ENCODE data around the gene CCNB1IP1. TPM values are rescaled to one million over a fixed set of nuclear protein-coding genes. Genes with fewer than 3 reads are reported as not detected.

The CCNB1IP1 gene
- total RNA-seq, 1 experiment from 2014 or later = 121 TPM

GRCh38 chr14:20306079-20306423, 27.0 kb downstream of the CCNB1IP1 start:
- H3K36me3 ChIP-seq (ENCODE audit: insufficient read depth, low read length, poor library complexity, severe bottlenecking) = no peaks in the 10 kb centered on the region
- CTCF ChIA-PET = interaction anchor here (0.6 kb wide), 1 partner anchor 359 kb away, joined by 6 read pairs; no protein-coding TSS in a partner anchor
- POLR2A ChIA-PET (ENCODE audit: low non-redundant PET) = no interaction called here
- H3K9me3 ChIP-seq (ENCODE audit: low read depth, low read length, poor library complexity, severe bottlenecking) = no peaks in the 10 kb centered on the region
- DNase-seq (ENCODE audit: low spot score) = no peak
- no peak overlapping the region for H3K27ac ChIP-seq (ENCODE audit: low read depth, low read length, poor library complexity, severe bottlenecking)
- peak overlapping the region; percentile 63 for H3K4me3 ChIP-seq (ENCODE audit: low read depth, low read length, poor library complexity, severe bottlenecking)
- H3K27me3 ChIP-seq (replicated peaks; ENCODE audit: insufficient read depth, low read depth, low read length, poor library complexity) = no peaks in the 10 kb centered on the region
- no peak for TF ChIP-seq EZH2 (IDR thresholded peaks at IDR 0.05; ENCODE audit: borderline replicate concordance, low read depth, low read length, poor library complexity, severe bottlenecking)
- TF ChIP-seq CTCF (conservative IDR thresholded peaks at IDR 0.05; ENCODE audit: low read depth, low read length) = no peak; the same call in 1 of the 2 replicates
- no TSS peak for BruUV-seq (replicated peaks)
- H3K4me1 ChIP-seq (ENCODE audit: insufficient read depth, low read length, poor library complexity, severe bottlenecking) = peaks cover 12% of the 10 kb centered on the region
- intact Hi-C loops (cut with micrococcal nuclease; ENCODE audit: unreplicated experiment) = no loop called here

DNA sequence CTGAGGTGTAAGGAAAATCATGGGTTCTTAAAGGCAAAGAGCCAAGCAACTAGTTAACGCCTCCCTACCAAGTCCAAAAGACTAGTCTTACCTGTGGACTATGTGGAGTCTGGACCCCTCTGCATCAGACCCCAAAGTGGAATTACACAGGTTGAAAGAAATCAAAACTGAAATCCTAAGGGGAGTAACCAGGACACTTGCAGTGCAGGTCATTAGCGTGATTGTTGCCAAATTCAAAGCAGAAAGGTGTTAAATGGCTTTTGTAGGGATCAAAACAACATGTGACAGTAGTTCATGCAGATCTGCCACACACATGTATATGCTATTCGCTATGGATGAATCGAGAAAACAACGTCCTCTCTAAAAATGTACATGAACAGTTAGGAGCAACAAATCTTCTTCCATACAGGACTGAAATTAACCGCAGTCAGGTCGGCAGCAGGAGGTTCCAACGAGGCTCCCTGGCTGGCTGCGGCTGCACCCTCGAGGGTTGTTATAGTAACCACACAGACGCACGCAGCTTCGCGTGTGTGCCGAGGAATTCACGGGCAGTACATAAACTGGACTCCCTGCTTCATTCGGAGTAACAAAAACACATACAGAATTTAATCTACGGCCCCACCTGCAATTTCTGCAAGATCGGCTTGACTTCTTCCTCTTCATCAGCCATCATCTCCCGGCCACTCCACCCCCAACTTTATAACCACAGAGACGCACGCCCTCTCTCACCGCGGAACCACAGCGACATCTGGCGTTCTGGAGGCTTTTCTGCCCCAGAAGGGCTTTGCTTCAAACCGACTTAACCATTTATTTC, 27.6 kb downstream of the CCNB1IP1 start, which contains the start of gene TTC5:
TSS of gene TTC5 (minus strand) at position 687 of the 814 bp plus-strand sequence. CDS start at position 673, 14 bp downstream.
- ChIA-PET CTCF (no interaction called here), POLR2A (ENCODE audit: low non-redundant PET) (no interaction called here)
- peak; percentile 91 for DNase-seq (ENCODE audit: low spot score)
- Histone ChIP-seq H3K36me3 (ENCODE audit: insufficient read depth, low read length, poor library complexity, severe bottlenecking) (peaks cover 5% of the 10 kb centered on the region), H3K27ac (ENCODE audit: low read depth, low read length, poor library complexity, severe bottlenecking) (peak within 1 kb of the TSS; percentile 26), H3K27me3 (replicated peaks; ENCODE audit: insufficient read depth, low read depth, low read length, poor library complexity) (no peaks in the 10 kb centered on the region), H3K9me3 (ENCODE audit: low read depth, low read length, poor library complexity, severe bottlenecking) (no peaks in the 10 kb centered on the region), H3K4me1 (ENCODE audit: insufficient read depth, low read length, poor library complexity, severe bottlenecking) (peaks cover 12% of the 10 kb centered on the region), H3K4me3 (ENCODE audit: low read depth, low read length, poor library complexity, severe bottlenecking) (peak within 1 kb of the TSS; percentile 63)
- intact Hi-C loops (cut with micrococcal nuclease; ENCODE audit: unreplicated experiment) = no loop called here
- peak; percentile 98 for TF ChIP-seq CTCF (conservative IDR thresholded peaks at IDR 0.05; ENCODE audit: low read depth, low read length)
- TF ChIP-seq EZH2 (IDR thresholded peaks at IDR 0.05; ENCODE audit: borderline replicate concordance, low read depth, low read length, poor library complexity, severe bottlenecking) = no peak
- BruUV-seq (replicated peaks) = TSS peak; percentile 76

GRCh38 chr14:20302042-20302755, 30.9 kb downstream of the CCNB1IP1 start:
- Histone ChIP-seq H3K9me3 (ENCODE audit: low read depth, low read length, poor library complexity, severe bottlenecking) (no peaks in the 10 kb centered on the region), H3K27me3 (replicated peaks; ENCODE audit: insufficient read depth, low read depth, low read length, poor library complexity) (no peaks in the 10 kb centered on the region), H3K27ac (ENCODE audit: low read depth, low read length, poor library complexity, severe bottlenecking) (no peak overlapping the region), H3K4me1 (ENCODE audit: insufficient read depth, low read length, poor library complexity, severe bottlenecking) (peaks cover 12% of the 10 kb centered on the region), H3K4me3 (ENCODE audit: low read depth, low read length, poor library complexity, severe bottlenecking) (no peak overlapping the region), H3K36me3 (ENCODE audit: insufficient read depth, low read length, poor library complexity, severe bottlenecking) (peaks cover 16% of the 10 kb centered on the region)
- ChIA-PET POLR2A (ENCODE audit: low non-redundant PET) (no interaction called here), CTCF (no interaction called here)
- BruUV-seq (replicated peaks) = no TSS peak
- TF ChIP-seq CTCF (conservative IDR thresholded peaks at IDR 0.05; ENCODE audit: low read depth, low read length) (no peak), EZH2 (IDR thresholded peaks at IDR 0.05; ENCODE audit: borderline replicate concordance, low read depth, low read length, poor library complexity, severe bottlenecking) (no peak)
- no peak for DNase-seq (ENCODE audit: low spot score)
- intact Hi-C loops (cut with micrococcal nuclease; ENCODE audit: unreplicated experiment) = no loop called here

Data from A673 (cell line).